Stimulated activated CD8-positive, alpha-beta memory T cell treated with anti-CD3 and anti-CD28 coated beads, Interleukin-4, amount 100 ng/mL, for 4 hours (primary cell): ENCODE data around the gene RAB3IL1.

Experiments used
- DNase-seq, 2 donors: peaks; one replicate each; pipeline ENCODE4 v3.0.0-alpha.2; 2020; ENCODE audit warnings: low read depth in 2 of 2, low spot score in 1 of 2

Gene RAB3IL1

DNA sequence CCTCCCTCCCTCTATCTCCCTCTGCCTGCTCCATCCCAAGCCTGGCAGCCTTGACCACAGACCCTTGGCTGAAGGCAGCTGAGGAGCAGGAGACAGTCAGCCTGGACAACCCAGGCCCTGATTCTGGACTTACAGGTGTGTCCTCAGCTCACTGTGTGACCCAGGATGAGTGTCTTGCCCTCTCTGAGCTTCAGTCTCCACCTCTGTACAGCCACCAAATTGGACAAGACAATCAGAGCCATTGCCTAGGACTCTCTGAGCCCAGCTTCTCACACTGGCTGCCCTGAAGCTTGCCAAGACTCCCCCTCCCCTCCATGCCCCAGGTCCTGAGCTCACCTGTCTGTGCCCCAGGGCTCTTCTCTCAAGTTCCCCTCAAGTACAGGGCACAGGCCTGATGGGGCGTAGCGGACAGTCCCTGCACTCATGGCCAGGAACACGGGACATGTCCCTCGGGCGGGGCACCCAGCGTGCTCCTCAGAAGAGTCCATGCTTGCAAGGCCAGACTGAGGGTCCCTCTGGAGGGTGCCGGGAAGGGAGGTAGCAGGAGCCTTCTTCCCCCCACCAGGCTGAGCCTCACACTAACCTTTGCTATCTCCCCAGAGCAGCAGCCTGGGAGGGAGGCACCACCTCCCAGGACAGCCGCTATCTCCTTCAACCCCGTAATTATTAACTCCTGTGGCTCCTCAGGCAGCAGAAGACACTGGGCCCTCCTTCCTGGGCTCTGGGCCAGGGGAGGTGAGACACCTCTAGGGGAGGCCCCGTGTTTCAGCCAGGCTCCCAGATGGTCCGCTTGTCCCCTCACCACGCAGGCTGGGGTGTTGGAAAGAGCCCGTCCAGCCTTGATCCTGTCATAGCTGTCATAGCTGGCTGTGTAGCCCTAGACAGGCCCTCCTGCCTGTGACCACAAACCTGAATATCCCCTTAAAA lies 2.6 kb upstream of the RAB3IL1 start:
- DNase-seq: no peak

DNA sequence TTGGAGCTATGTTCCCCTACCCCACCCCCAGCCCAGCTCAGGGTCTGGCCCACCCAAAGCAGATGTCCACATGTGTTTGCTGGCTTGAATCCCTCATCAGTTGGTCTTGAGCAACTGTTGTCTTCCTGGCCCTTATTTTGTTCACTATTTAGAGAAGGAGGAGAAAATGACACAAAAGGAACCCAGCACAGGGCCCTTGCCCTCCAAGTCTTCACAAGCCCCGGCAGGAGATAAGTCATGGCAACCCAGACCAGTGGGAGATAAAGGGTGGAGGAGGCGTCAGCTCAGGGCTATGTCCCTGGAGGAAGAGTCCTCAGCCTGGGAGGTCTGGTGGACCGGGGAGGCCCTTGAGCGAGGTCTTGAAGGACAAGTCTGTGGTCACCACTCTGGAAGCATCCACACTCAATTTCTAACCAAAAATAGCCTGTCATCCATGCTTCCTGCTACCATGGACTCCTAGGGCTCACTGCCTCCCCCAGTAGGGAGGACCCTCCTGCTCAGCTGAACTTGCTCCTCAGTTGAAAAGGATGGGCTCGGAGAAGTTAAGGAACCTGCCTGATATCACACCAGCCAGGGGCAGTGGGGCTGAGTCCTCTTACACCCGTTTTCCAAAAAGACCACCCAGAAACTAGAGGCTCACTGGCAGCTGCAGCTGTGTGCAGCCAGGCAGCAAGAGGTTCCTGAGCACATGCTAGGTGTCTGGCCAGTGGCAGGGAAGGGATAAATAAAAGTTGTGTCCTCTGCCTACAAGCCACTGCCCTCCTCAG lies 1.8 kb upstream of the RAB3IL1 start:
- no peak for DNase-seq

DNA sequence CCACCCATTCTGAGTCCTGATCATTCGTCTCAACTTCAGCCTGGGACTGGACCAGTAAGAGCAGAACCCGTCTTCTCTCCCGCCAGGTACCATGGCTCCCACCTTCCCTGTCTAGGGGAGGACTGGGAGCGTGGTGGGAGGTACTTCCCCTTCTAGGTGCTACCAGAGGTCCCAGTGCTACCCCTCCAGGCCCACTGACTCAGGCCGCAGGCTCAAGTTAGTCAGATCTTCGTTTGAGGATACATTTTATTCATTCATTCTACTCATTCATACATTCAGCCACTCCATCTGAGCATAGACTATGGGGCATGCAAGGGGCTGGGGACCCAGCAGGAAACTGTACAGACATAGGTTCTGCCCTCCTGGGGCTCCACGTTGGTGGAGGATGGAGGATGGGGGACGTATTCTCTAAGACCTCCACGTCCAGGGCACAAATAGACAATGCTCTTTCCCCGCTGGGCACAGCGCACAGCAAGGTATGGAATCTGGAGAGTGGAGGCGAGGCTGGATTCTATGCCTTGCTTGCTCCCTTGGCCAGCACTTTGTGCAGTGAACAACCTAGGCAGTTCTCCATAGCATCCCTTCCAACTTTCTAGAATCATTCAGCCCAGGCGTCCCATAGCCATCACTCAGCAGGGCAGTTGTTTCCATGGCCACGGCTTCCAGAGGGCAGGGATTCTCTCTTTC lies 1.0 kb upstream of the RAB3IL1 start:
- no peak for DNase-seq

DNA sequence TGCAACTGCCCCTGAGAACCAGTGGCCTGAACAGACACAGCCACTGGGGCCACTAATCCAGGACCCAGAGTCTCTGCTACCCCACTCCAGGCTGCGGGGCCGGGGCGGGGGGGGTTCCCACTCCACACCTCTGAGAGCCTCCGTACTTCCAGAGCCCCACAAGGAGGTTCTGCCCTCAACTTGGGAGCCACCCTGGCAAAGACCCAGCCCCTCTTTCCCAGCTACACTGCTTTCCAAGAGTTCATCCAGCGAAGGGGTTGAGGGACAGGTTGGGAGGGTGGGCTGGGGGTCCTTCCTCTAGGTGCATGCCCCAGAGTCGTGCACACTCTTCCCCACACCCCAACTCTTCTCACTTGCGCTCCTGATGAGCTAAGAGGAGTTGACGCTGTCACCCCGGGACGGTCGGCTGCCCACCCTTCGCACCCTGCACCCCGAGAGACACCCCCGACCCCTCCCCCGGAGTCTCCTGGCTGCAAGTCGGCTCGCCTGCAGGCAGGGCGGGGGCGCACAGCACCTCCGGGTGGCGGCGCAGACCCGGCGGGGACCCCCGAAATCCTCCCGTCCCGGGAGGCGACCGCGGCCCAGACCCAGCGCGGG lies 531 bp downstream of the RAB3IL1 start:
- no peak for DNase-seq

DNA sequence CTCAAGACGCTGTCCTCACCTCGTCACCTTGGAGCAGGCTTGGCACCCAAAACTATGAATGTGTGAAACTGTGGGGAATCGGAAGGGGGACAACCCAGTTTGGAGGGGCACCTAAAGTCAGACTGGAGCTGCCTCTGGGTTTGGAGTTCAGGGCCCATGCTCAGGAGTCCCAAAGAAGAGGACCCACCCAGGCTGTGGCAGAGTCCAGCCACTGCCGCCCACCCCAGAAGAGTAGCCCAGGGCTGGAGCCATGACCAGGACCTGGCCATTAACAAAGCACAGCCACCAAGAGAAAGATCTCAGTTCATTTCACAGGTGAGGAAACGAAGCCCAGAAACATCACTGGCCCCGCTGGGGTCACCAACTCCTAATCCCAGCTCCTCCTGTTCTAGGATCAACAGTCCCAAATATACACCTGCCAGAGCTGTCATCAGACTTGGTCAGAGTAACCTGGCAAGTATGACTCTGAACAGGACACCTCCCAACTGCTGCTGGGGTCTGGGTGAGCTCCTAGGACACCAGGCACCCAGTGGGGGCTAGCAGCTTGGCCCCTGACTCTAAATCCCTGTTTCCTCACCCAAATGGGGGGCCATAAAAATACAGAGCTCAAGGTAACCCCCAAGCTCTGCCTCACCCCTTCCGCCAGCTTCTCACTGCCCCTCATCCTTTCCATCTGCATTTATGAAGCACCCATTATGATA lies 2.7 kb downstream of the RAB3IL1 start:
- no peak for DNase-seq

DNA sequence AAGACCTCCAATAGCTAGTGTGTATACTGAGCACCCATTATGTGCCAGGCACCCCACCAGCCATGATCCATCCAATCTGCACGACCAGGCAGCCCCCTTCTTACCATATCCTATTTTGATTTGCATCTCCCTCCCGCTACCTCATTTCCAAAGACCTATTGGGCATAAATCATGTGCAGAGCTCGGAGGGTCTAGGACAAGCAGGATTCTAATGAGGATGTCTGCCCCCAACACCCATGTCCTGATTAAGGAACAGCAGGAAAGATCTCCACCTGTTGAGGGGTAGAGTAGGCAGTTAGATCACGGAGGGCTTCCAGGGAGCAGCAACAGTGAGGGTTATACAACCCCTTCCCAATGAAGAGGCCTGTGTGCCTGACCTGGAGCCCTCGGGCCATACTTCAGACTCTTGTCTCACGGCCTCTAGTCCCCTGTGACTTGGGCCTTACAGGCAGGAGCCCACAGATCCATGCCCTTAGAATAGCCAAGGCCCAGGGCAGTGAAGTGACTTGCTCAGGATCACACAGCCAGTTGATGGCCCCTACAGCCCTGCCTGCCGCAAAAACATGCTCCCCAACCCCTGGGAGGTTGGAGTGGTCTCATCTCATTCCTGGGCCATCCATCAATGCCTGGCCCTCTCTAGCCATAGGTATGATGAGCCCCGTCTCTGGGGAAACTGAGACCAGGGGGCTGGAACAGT lies 3.5 kb downstream of the RAB3IL1 start:
- DNase-seq: no peak

DNA sequence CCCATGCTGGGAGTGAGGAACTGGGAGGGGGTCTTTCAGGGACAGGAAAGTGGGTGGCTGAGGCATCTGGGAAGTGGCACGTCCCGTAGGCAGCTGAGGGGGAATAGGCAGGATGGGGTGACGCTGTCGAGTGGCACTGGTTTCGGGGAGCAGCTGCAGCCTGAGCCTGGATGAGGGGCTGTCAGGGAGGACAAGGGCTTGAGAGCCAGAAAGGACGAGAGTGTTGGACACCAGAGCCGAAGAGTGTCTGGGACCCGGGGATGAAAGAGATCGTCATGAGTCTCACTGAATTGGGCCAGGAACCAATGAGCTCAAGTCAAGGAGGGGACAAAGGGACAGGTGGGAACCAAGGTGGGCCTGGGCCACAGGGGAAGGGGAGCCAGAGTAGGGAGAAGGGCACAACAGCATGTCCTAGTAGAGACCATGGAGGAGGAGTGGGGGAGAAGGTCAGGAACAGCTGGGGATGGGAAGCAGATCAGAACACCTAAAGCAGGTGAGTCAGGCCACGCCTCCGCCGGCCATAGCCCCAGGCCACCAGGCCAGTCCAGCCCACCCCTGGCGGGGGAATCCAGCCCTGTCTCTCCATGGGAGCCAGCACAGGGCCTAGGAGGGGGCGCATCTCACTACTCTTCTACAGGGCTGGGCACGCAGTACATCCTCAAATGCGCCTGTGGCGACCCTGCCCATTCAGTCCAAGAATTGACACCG lies 4.2 kb downstream of the RAB3IL1 start:
- no peak for DNase-seq

DNA sequence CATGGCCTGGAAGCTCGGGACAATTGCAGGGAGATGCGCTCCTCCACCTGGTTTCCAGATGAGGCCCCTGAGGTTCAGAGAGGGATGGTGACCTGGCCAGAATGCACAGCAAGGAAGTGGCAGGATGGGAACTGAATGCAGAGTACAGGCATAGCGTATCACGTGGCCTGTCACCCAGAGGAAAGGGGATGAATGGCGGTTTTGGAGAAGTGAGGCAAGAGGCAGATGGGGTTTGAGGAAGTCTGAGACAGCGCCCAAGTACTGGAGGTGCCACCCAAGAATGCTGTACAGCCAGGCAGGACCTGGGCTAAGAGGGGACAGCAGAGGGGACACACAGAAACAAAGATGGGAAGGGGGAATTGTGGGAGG lies 4.9 kb downstream of the RAB3IL1 start:
- no peak for DNase-seq

DNA sequence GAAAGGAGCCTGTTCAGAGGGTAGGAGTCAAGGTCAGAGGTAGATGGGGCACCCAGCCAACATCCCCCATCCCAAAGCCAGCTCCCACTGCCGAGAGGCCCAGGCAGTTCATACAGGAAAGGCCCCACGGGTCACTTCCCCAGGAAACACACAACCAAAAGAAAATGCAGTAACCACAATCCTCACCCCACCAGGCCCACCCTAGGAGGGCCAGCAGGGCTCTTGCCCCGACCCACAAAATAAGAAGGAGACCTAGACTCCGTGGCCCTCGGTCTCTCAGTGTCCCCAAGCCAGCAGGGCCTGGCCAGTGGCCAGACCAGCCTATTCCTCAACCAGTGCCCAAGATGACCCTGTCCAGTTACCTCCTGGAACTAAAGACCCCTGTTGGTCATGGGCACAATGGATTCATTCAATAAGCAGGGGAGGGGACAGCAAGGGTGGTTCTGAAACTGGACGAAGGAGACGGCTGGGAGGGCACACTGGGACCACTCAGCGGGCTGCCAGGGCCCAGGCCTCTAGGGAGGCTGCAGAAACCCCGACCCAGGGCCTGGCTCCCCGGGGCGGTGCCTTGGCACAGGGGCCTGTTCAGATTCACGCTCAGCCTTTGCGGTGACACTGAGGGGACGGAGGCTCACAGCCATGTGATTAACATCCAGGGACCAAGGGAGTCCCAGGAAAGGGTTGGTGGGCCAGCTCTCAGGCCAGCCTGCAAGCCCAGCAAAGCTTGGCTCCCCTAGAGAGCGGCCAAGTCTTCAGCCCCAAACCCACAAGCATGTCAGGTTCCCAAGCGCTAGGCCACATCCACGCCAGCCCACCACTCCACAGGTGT lies 5.5 kb downstream of the RAB3IL1 start:
- DNase-seq: no peak

DNA sequence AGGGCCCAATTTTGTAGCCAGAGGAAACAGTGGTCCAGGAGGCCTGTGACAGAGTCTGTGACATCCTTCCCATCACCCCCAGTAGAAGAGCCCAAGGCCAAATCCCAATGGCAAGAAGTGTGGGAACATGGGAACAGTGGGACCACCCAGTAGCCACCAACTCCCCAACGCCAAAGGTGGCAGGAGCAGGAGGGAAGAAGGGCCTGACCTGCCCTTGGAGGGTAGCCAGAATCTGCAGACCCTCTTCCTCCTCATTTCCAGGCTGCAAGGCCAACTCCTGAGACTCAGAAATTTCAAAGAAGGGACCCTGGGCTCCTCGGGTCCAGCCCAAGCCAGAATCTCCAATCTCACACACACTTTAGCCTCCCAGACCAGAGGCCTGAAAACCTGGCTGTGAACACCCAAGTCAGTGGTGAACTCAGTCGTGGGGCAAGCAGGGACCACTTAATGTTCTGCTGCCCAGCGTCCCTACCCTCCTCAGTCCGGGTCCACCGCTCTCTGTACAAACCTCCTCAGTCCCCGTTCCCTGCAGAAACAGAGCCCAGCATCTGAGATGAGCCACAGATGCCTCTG lies 6.2 kb downstream of the RAB3IL1 start:
- DNase-seq: no peak

DNA sequence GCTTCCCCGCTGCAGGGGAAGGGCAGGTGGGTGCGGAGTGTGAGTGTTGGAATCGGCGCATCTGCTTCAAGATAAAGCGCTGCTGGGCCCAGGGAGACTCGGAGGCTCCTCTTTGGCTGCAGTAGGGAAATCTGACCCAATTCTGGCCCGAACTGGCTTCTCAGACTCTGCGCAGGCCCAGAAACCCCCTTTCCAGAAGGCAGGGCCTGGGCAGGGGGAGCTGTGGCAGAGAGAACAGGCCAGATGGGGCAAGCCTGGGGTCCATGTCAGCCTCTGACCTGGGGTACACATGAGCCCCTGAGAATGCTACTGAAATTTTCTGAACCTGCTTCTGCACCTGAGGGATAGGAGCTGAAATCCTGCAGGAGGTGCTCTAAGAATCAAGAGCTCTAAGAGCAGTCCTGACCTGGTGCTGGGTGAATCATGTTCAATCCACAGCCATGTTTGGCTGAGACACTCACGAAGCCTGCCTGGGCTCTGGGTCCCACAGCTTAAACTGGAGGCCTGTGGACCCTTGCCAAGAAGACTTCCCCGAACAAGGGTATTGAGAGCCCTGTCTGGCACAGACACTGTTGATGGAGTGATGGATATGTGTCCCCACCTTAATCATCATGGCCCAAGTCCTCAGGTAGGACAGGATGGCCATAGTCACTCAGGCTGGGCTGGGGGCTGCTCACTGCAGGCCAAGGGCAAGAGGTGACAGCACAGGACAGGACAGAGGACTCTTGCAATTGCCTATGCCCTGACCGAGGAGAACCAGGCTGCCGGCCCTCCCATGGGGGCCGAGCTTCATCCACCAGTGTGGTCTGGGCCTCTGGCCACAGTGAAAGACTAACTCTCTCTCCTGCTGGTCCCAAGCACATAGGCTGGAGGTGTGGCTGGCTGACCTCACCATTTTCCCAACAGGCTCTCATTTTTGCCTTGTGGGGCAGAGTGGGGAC lies 6.9 kb downstream of the RAB3IL1 start:
- no peak for DNase-seq

DNA sequence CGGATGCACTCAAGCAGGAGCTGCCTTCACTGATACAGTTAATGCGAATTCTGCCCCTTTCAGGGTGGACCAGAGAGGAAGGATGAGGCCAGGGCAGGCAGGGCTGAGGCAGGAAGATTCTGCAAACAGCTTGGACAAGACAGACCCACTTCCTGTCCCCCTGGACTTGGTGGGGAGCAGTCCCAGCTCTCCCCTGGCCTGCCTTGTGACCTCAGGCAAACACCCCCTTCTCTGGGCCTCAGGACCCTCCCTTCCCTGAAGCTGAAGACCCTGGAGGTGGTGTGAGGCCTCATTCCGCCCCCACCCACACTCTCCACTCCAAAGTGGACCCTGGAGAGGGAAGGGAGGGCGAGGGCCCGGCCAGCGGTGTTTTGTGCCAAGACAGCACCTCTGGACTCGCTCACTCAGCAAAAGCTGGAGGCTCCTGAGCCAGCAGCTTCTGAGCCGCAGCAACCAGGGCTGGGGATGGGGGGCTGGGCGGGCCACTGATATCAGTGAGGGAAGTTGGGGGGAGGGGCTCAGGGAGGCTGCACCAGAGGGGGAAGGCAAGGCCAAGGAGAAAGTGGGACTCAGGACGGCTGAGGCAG lies 8.5 kb downstream of the RAB3IL1 start:
- no peak for DNase-seq

DNA sequence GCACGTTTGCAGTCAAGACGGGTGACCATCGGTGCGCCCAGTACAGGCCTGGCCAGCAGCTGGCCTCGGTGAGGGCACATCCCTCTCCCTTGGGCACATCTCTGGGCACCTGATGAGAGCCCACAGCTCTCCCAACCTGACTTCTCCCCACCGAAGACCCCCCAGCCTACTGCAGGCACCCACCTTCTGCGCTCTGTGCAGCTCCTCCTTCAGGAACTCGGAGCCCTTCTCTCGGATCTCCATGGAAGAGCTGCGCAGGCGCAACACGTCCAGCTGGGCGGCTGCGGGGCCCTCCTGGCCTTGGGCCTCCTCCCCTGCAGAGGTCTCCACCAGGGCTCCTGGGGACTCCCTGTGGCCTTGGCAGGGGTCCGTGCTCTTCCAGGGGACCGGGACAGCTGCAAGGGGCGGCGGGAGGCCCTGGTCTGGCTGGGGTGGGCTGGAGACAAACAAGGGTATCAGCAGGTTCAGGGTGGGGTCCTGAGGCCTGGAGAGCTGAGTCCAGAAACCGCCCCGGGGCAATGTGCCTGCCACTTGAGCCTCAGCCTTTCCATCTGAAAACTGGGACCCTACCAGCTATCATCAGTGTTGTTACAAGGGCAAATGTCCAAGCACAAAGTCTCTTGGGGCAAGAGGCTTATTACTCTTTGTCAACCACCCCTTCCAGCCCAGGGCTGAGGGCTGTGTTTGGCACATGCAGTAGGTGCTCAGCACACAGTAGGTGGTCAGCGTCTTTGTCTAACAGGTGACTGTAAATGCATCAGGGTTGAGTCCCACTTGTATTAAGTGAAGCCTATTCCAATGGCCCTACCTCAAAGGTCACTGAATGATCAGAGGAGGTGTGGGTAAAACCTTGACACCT lies 9.3 kb downstream of the RAB3IL1 start:
- DNase-seq: no peak

DNA sequence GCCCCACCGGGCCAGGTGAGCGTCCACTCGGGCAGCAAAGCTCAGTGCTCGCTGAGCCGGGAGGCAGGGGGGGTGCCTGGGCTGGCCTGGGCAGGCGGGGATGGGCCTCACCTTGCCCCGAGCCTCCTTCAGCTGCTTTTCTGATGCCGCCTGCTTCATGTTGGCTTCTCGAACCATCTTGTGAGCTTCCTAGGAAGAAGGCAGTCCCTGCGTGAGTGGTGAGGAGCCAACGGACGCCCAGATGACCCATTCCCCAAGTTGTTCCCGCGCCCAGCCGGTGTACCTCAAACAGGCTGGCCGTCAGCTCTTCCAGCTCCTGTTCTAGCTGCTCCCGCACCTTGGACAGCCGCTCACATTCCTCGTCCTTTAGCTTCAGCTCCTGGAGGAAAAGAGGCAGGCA lies 10.1 kb downstream of the RAB3IL1 start:
- no peak for DNase-seq

DNA sequence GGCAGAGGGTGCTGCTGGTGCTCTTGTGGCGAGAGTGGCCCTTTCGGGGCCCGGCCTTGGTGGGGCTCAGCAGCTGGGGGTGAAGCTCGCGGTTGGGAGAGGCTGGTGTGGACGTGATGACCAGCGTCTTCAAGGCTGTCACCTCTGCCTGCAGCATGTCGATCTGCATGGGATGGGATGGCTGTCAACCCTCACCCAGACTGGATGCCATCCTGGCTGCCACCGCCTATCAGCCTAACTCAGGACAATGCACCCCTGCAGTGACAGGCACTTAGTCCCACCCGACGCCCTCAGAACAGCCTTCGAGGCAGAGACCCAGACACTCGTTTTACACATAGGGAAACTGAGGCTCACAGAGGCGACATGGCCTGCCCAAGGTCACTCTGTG lies 10.8 kb downstream of the RAB3IL1 start:
- DNase-seq: no peak
